Measurements from ENCODE around the gene LRRIQ1.

The LRRIQ1 gene

DNA sequence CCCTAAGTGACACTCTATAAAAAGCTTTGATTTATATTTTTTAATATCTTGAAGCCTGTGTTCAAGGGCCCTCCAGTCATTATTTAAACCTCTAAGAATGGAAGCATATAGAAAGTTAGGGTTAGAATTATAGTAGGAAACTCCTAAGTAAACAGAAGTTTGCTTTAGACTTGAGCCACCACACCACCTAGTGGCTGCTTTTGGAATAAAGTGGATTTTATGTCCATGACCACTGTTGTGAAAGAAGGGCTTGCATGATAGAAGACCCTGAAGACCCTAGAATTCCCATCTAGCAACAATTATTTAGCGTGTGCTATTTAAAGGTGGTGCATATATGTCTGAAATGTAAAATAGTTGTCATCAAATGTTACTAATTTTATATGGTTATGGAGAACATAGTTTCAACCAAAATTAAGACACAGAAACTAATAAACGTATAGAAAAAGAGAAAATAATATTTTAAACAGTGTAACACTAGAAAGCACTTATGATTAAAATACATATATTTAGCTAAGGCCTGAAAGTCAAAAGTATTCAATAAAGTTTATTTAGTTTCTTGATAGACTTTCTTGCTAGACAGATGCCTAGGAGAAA, 21.3 kb downstream of the LRRIQ1 start:
- no peak for DNase-seq (ENCODE audit: low read depth in 1 of 2, low spot score in 1 of 2)

- DNase-seq (ENCODE audit: low read depth in 1 of 2, low spot score in 1 of 2) = no peak
Measured at GRCh38 chr12:85058339-85058738, 22.2 kb downstream of the LRRIQ1 start.

DNA sequence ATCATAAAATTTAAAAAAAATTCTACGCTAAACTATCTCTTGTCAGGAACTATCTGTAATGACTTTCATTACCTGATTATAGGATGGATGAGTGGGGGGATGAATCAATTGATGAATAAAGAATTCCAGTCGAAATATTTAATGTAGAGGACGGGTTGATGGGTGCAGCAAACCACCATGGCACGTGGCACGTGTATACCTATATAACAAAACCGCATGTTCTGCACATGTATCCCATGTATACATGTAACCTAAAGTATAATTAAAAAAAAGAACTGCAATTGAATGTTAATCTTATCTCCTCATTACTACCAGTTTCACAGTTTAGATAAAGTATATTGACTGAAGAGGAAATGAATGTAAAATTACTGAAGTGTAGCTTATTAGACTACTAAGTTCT, 23.4 kb downstream of the LRRIQ1 start:
- no peak for DNase-seq (ENCODE audit: low read depth in 1 of 2, low spot score in 1 of 2)

DNA sequence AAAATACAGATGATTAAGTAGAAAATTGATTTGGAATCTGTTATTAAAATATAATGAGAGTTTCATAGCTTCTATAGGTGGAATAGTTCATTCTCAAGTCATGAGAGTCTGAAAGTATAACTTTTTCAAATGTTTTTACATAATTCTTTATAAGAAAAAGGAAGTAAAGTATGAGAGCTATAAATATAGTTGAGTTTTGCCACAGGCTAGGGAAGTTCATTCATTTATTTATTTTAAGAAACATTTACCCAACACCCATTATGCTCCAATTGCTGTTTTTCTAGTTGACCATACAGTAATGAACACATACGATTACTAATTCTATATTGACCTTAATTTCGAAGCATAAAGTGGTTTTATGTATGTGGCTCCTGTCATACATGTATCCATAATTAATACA, 24.8 kb downstream of the LRRIQ1 start:
- DNase-seq (ENCODE audit: low read depth in 1 of 2, low spot score in 1 of 2) = no peak

DNA sequence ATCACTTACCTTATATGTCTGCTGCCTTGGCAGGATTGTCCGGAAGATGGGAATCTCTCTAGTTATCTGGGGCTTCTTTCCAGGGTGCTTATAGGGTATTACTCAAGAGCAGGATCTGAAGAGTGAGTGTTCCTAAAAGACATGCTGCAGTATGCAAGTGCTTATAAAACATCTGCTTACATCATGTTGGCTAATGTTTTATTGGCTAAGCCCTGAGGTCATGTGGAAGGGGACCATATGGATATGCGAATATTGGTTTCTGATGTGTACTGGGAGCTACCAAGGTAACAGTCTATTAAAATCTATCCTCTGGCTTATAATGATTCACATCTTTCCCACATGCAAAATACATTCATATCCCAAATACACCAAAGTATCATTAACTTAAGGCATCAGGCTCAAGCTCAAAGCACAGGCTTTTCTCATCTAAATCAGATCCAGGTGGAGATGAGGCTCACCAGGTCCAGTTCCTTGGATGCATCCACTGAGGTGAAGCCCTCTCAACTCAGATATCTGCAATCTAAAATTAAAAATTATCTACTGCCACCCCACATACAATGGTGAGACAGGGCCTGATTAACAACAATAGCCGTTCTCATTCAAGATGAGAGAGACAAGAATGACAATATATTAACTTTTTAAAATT, 29.8 kb downstream of the LRRIQ1 start:
- no peak for DNase-seq (ENCODE audit: low read depth in 1 of 2, low spot score in 1 of 2)

GRCh38 chr12:85072826-85073225, 36.7 kb downstream of the LRRIQ1 start:
- no peak for DNase-seq (ENCODE audit: low read depth in 1 of 2, low spot score in 1 of 2)

GRCh38 chr12:85076688-85077430, 40.7 kb downstream of the LRRIQ1 start:
- DNase-seq (ENCODE audit: low read depth in 1 of 2, low spot score in 1 of 2) = no peak

GRCh38 chr12:85085066-85085465, 48.9 kb downstream of the LRRIQ1 start:
- DNase-seq (ENCODE audit: low read depth in 1 of 2, low spot score in 1 of 2) = no peak

DNA sequence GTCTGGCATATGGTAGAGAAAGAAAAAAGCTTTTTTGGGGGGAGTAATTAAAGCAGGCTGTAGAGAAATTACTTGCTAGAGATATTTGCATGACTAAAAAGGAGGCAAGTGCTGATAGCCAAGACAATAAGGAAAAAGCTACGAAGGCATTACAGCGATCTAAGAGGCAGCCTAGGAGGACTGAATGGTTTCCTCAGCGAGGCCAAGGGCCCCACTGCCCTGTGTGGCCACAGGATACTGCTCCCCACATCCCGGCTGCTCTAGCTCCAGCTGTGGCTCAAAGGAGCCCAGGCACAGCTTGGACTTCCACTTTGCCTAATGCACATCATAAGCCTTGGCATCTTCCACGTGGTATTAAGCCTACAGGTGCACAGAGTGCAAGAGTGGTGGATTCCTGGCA, 53.6 kb downstream of the LRRIQ1 start:
- DNase-seq (ENCODE audit: low read depth in 1 of 2, low spot score in 1 of 2) = no peak

- DNase-seq (ENCODE audit: low read depth in 1 of 2, low spot score in 1 of 2) = no peak
Measured at GRCh38 chr12:85092814-85093370, 56.7 kb downstream of the LRRIQ1 start.

DNA sequence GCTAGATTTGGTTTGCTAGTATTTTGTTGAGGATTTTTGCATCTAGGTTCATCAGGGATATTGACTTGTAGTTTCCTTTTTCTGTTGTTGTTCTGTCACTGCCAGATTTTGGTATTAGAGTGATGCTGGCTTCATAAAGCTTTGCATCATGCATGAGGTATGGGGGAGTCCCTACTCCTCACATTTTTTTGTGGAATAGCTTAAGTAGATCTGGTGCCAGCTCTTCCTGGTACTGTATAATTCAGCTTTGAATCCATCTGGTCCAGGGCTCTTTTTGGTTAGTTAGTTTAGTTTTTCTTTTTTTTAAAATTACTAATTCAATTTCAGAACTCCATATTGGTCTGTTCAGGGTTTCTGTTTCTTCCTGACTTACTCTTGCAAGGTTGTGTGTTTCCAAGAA, 59.4 kb downstream of the LRRIQ1 start:
- no peak for DNase-seq (ENCODE audit: low read depth in 1 of 2, low spot score in 1 of 2)

GRCh38 chr12:85130646-85131045, 94.5 kb downstream of the LRRIQ1 start:
- no peak for DNase-seq (ENCODE audit: low read depth in 1 of 2, low spot score in 1 of 2)

DNA sequence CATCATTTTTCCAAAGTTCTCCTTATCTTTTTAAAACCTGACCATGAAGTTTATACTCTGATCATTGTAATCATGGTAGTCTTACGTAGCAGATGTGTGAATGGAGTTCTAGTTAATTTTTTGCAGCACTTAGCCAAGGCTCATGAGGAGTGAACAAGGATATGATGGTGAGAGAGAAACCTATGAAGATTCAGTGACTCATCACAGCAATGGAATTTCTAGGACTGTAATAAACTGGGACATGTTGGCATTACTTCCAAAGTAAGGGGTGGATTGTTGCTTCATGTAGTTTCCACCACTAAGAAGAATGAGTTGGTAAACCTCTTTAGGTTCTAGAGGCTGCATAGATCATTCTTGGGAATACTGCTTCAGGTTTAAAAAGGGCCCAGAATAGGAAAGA, 102.7 kb downstream of the LRRIQ1 start:
- no peak for DNase-seq (ENCODE audit: low read depth in 1 of 2, low spot score in 1 of 2)

GRCh38 chr12:85147331-85147730, 111.2 kb downstream of the LRRIQ1 start:
- no peak for DNase-seq (ENCODE audit: low read depth in 1 of 2, low spot score in 1 of 2)

DNA sequence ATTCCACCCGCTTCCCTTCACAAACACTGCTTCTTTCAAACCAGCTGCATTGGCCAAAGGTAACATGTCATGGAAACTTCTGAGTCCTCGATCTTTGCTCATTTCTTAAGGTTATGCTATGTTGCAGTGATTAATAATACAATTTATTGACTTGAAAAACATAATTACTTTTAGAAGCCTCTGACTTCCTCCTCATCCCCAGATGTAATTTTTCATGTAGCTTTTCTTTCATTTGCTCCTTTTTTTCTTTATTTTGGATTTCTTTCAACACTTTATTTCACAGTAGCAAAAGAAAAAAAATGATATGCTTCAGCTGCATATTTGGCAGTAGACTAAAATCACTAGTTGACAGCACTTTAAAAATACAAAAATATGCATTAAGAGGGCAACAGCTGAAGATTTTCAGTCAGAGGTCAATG, 116.2 kb downstream of the LRRIQ1 start:
- no peak for DNase-seq (ENCODE audit: low read depth in 1 of 2, low spot score in 1 of 2)

GRCh38 chr12:85155791-85156190, 119.6 kb downstream of the LRRIQ1 start:
- DNase-seq (ENCODE audit: low read depth in 1 of 2, low spot score in 1 of 2) = no peak

DNA sequence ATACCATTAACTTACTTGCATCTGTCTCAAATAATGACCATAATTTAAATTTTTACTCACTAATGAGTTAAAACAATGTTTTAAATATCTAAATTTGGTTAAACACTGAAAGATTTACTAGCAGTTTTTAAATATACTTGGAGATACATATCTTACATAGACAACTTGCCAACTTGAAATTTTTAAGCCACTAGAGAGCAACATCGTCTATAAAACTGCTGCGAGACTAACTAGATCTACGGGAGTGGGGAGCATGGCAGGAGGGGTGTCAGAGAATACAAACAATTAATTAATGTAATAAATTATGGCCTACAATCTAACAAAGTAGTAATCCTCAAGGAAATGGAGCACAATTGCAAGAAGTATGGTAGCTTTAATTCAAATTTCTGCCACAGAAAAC, 120.4 kb downstream of the LRRIQ1 start:
- no peak for DNase-seq (ENCODE audit: low read depth in 1 of 2, low spot score in 1 of 2)

GRCh38 chr12:85157035-85157603, 121.0 kb downstream of the LRRIQ1 start:
- DNase-seq (ENCODE audit: low read depth in 1 of 2, low spot score in 1 of 2) = no peak

DNA sequence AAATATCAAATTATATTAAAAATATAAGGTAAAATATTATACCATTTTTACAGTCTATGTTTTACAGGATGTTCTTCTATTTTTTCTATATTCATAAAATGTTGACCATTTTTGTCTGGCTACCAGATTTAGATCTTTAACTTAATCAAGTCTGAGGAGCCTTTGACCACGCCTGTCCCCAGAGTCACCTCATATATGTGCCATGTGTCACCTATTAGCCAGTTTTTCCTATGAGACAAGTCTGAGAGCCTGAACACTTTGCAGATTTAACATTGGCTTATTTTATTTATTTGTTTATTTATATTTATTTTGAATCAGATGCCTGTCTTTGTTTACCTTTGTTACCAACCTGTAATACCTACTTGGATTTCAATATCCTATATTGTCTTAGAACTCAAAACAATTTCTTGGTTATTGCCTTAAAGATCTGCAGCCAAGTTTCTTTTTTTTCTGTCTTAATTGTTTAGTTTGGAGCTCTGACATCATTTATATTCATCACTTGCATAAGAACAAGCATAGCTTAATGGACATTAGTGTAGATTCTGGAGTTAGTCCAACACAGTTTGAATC, 127.7 kb downstream of the LRRIQ1 start:
- no peak for DNase-seq (ENCODE audit: low read depth in 1 of 2, low spot score in 1 of 2)

- DNase-seq (ENCODE audit: low read depth in 1 of 2, low spot score in 1 of 2) = no peak
Measured at GRCh38 chr12:85179680-85180270, 143.6 kb downstream of the LRRIQ1 start.

GRCh38 chr12:85182699-85183098, 146.5 kb downstream of the LRRIQ1 start:
- no peak for DNase-seq (ENCODE audit: low read depth in 1 of 2, low spot score in 1 of 2)

All from stimulated activated CD4-positive, alpha-beta T cell treated with anti-CD3 and anti-CD28 coated beads, Interleukin-15, amount 100 ng/mL, for 1 hour (primary cell).